Naive thymus-derived CD4-positive, alpha-beta T cell (primary cell): ENCODE measurements around the gene MIS18A. TPM values are rescaled to one million over a fixed set of nuclear protein-coding genes. Genes with fewer than 3 reads are reported as not detected.
"Not testable (repeated sequence)": the region's sequence is repeated elsewhere in the genome, so short reads cannot be mapped to it uniquely, and the experiment has no call there.

Experiments used
- ATAC-seq: fragments of 150-1000 bp; cut with Tn5 transposase; 2 replicates; pipeline ENCODE4 v1.10.0; 2021; ENCODE audit warnings: mild to moderate bottlenecking, moderate library complexity
- CTCF ChIA-PET: fragments of 350-600 bp; sonication (Branson Sonifier 250); formaldehyde crosslinking; loops from one replicate; lab custom pipeline; 2021; ENCODE audit warnings: antibody characterized with exemption; lab: Charles Lee
- POLR2A ChIA-PET: fragments of 350-600 bp; sonication (Branson Sonifier 250); formaldehyde crosslinking; loops from one replicate; lab custom pipeline; 2021; ENCODE audit warnings: antibody characterized with exemption, inconsistent platforms; lab: Charles Lee
- DNase-seq, 9 donors: peaks; one replicate each; pipeline versions ENCODE4 v3.0.0 to v3.0.0-alpha.2; 2020 to 2022; ENCODE audit warnings: mixed read lengths in 1 of 9
- H3K27ac ChIP-seq: one replicate; pipeline ENCODE4 v1.7.0; 2013; ENCODE audit warnings: mild to moderate bottlenecking, low read depth, low read length, moderate library complexity
- H3K27me3 ChIP-seq, 2 donors: one replicate each; pipeline ENCODE4 v1.7.0; 2013; ENCODE audit warnings: low read length in 2 of 2, mild to moderate bottlenecking in 2 of 2, moderate library complexity in 2 of 2; ENCODE audit not compliant: control insufficient read depth in 2 of 2, insufficient read depth in 2 of 2
- H3K36me3 ChIP-seq, 3 experiments: 1 replicate in 2 of 3; 2 replicates in 1 of 3; pipeline ENCODE4 v1.7.0; 2013; ENCODE audit warnings: low read length in 3 of 3, mild to moderate bottlenecking in 3 of 3, moderate library complexity in 1 of 3; ENCODE audit not compliant: insufficient read depth in 3 of 3, control insufficient read depth in 2 of 3
- H3K4me1 ChIP-seq, 2 donors: one replicate each; pipeline ENCODE4 v1.7.0; 2013; ENCODE audit warnings: low read length in 2 of 2, mild to moderate bottlenecking in 2 of 2, moderate library complexity in 1 of 2; ENCODE audit not compliant: control insufficient read depth in 2 of 2, insufficient read depth in 2 of 2
- H3K4me3 ChIP-seq: 2 replicates; pipeline ENCODE4 v1.7.0; 2013; ENCODE audit warnings: mild to moderate bottlenecking, low read length
- H3K9me3 ChIP-seq, 3 experiments: 1 replicate in 2 of 3; 2 replicates in 1 of 3; pipeline ENCODE4 v1.7.0; 2013; ENCODE audit warnings: low read length in 3 of 3; ENCODE audit not compliant: control insufficient read depth in 2 of 3
- H3K27ac Mint-ChIP-seq, 9 donors: one replicate each; pipeline ENCODE4 v1.8.0; 2020 to 2022; ENCODE audit warnings: mixed read lengths in 9 of 9, mild to moderate bottlenecking in 8 of 9, moderate library complexity in 5 of 9, inconsistent platforms in 2 of 9
- H3K27me3 Mint-ChIP-seq, 5 donors: one replicate each; pipeline ENCODE4 v1.8.0; 2021 to 2022; ENCODE audit warnings: mixed read lengths in 5 of 5, mild to moderate bottlenecking in 1 of 5
- H3K36me3 Mint-ChIP-seq, 5 donors: one replicate each; pipeline ENCODE4 v1.8.0; 2020 to 2022; ENCODE audit warnings: mixed read lengths in 5 of 5, mild to moderate bottlenecking in 3 of 5, inconsistent platforms in 1 of 5
- H3K4me1 Mint-ChIP-seq, 7 donors: one replicate each; pipeline ENCODE4 v1.8.0; 2020 to 2022; ENCODE audit warnings: mixed read lengths in 7 of 7, mild to moderate bottlenecking in 3 of 7, inconsistent platforms in 1 of 7
- H3K4me3 Mint-ChIP-seq, 10 donors: one replicate each; pipeline ENCODE4 v1.8.0; 2020 to 2022; ENCODE audit warnings: mild to moderate bottlenecking in 10 of 10, mixed read lengths in 10 of 10, moderate library complexity in 6 of 10, inconsistent platforms in 2 of 10
- H3K9me3 Mint-ChIP-seq, 11 donors: one replicate each; pipeline ENCODE4 v1.8.0; 2020 to 2022; ENCODE audit warnings: mixed read lengths in 11 of 11, mild to moderate bottlenecking in 4 of 11, inconsistent platforms in 1 of 11, moderate library complexity in 1 of 11
- intact Hi-C, 2 donors: fragments of 100-400 bp; cut with micrococcal nuclease; formaldehyde crosslinking; loops; one replicate each; pipeline ENCODE4 v1.15.1; 2023
- polyA plus RNA-seq, 2 donors: library from polyadenylated mRNA; unstranded; fragments of 300-500 nt; fragmentation: Illumina TruSeq; gene quantifications; one replicate each; pipeline ENCODE4 v1.2.3, GENCODE V29; 2021
- total RNA-seq, 6 experiments: library from RNA in 5 of 6; stranded (reverse) in 5 of 6; gene quantifications; 1 replicate in 5 of 6; 2 replicates in 1 of 6; pipeline ENCODE4 v1.2.3 and lab custom pipeline; 2021 to 2026

MIS18A gene
- total and polyA plus RNA-seq, 7 experiments from 2014 or later, result 3.3 to 16.4 (median 9.4) TPM

- H3K4me1 Mint-ChIP-seq, result peaks cover 0 to 2% (median 0%) of the 10 kb centered on the region in 7 donors
- peaks cover 0 to 3% (median 0%) of the 10 kb centered on the region in 5 donors for H3K27me3 Mint-ChIP-seq
- no peak overlapping the region for H3K27ac ChIP-seq
- H3K4me3 Mint-ChIP-seq, result no peak overlapping the region
- H3K36me3 Mint-ChIP-seq, result peaks cover 0 to 14% (median 7%) of the 10 kb centered on the region in 5 donors
- no peak overlapping the region for H3K27ac Mint-ChIP-seq
- H3K9me3 Mint-ChIP-seq, result no peaks in the 10 kb centered on the region
- no peaks in the 10 kb centered on the region for H3K9me3 ChIP-seq
- no peak for ATAC-seq
- ChIA-PET POLR2A (no interaction called here), CTCF (no interaction called here)
- H3K4me3 ChIP-seq, result no peak overlapping the region
- no peaks in the 10 kb centered on the region for H3K4me1 ChIP-seq
- DNase-seq, result no peak
- H3K27me3 ChIP-seq, result no peaks in the 10 kb centered on the region
- intact Hi-C loops, result no loop called here
- H3K36me3 ChIP-seq, result peaks cover 0 to 4% (median 0%) of the 10 kb centered on the region in 3 experiments
Measured at GRCh38 chr21:32261929-32262328, 16.9 kb downstream of the MIS18A start.

- ChIA-PET CTCF (no interaction called here), POLR2A (no interaction called here)
- Mint-ChIP-seq H3K9me3 (no peaks in the 10 kb centered on the region), H3K27me3 (peaks cover 0 to 7% (median 3%) of the 10 kb centered on the region in 5 donors), H3K4me3 (no peak overlapping the region), H3K36me3 (peaks cover 0 to 6% (median 0%) of the 10 kb centered on the region in 5 donors), H3K4me1 (peaks cover 0 to 2% (median 0%) of the 10 kb centered on the region in 7 donors), H3K27ac (peak overlapping the region in 1 of 9 donors; percentile 25)
- no peaks in the 10 kb centered on the region for H3K9me3 ChIP-seq
- ATAC-seq, result no peak
- no peaks in the 10 kb centered on the region for H3K4me1 ChIP-seq
- no peaks in the 10 kb centered on the region for H3K36me3 ChIP-seq
- H3K27me3 ChIP-seq, result no peaks in the 10 kb centered on the region
- no peak overlapping the region for H3K27ac ChIP-seq
- intact Hi-C loops, result no loop called here
- H3K4me3 ChIP-seq, result no peak overlapping the region
- DNase-seq, result no peak
Measured at GRCh38 chr21:32260130-32260529, 18.7 kb downstream of the MIS18A start.

- H3K4me1 Mint-ChIP-seq, H3K4me3 Mint-ChIP-seq, H3K27me3 ChIP-seq, POLR2A ChIA-PET, H3K27ac Mint-ChIP-seq, H3K36me3 Mint-ChIP-seq, H3K4me3 ChIP-seq, H3K9me3 Mint-ChIP-seq, H3K9me3 ChIP-seq, H3K27ac ChIP-seq, ATAC-seq, DNase-seq, H3K4me1 ChIP-seq, H3K36me3 ChIP-seq: not testable (repeated sequence)
- intact Hi-C loops, result loop anchor here in 1 of 2 donors (1.0 to 2.0 kb wide), 2 partner anchors 392 to 472 kb away; no protein-coding TSS in a partner anchor
- peaks cover 0 to 12% (median 3%) of the 10 kb centered on the region in 5 donors for H3K27me3 Mint-ChIP-seq
- CTCF ChIA-PET, result interaction anchor here (0.6 kb wide), 1 partner anchor 513 kb away, joined by 5 read pairs; the partner anchor contains the start of gene PAXBP1
Measured at GRCh38 chr21:32258786-32259048, 20.1 kb downstream of the MIS18A start.

- no peaks in the 10 kb centered on the region for H3K27me3 ChIP-seq
- DNase-seq (peak in 3 of 9 donors; percentile 5 to 33 (median 8)), ATAC-seq (peak; percentile 40)
- POLR2A ChIA-PET, result no interaction called here
- no peak overlapping the region for H3K4me3 Mint-ChIP-seq
- intact Hi-C loops, result loop anchor here in 1 of 2 donors (1.0 to 2.0 kb wide), 2 partner anchors 392 to 471 kb away; no protein-coding TSS in a partner anchor
- no peaks in the 10 kb centered on the region for H3K9me3 Mint-ChIP-seq
- no peak overlapping the region for H3K27ac Mint-ChIP-seq
- H3K4me3 ChIP-seq, result no peak overlapping the region
- peaks cover 0 to 6% (median 0%) of the 10 kb centered on the region in 5 donors for H3K36me3 Mint-ChIP-seq
- H3K4me1 Mint-ChIP-seq, result peaks cover 0 to 2% (median 0%) of the 10 kb centered on the region in 7 donors
- peaks cover 0 to 12% (median 3%) of the 10 kb centered on the region in 5 donors for H3K27me3 Mint-ChIP-seq
- no peak overlapping the region for H3K27ac ChIP-seq
- H3K4me1 ChIP-seq, result no peaks in the 10 kb centered on the region
- CTCF ChIA-PET, result interaction anchor here (0.6 kb wide), 1 partner anchor 513 kb away, joined by 5 read pairs; the partner anchor contains the start of gene PAXBP1
- H3K9me3 ChIP-seq, result no peaks in the 10 kb centered on the region
- no peaks in the 10 kb centered on the region for H3K36me3 ChIP-seq
Measured at GRCh38 chr21:32257962-32258785, 20.7 kb downstream of the MIS18A start.

- intact Hi-C loops, result no loop called here
- no peaks in the 10 kb centered on the region for H3K36me3 ChIP-seq
- peaks cover 0 to 6% (median 0%) of the 10 kb centered on the region in 5 donors for H3K36me3 Mint-ChIP-seq
- H3K27me3 Mint-ChIP-seq, result peaks cover 0 to 12% (median 8%) of the 10 kb centered on the region in 5 donors
- H3K4me1 ChIP-seq, result no peaks in the 10 kb centered on the region
- DNase-seq, result no peak
- H3K9me3 Mint-ChIP-seq, result peaks cover 0 to under 1% (median 0%) of the 10 kb centered on the region in 11 donors
- no peak for ATAC-seq
- CTCF ChIA-PET, result no interaction called here
- H3K4me1 Mint-ChIP-seq, result peaks cover 0 to 2% (median 0%) of the 10 kb centered on the region in 7 donors
- no peak overlapping the region for H3K27ac ChIP-seq
- POLR2A ChIA-PET, result no interaction called here
- no peak overlapping the region for H3K27ac Mint-ChIP-seq
- no peaks in the 10 kb centered on the region for H3K9me3 ChIP-seq
- no peaks in the 10 kb centered on the region for H3K27me3 ChIP-seq
- no peak overlapping the region for H3K4me3 Mint-ChIP-seq
- no peak overlapping the region for H3K4me3 ChIP-seq
Measured at GRCh38 chr21:32256873-32257620, 21.8 kb downstream of the MIS18A start.

GRCh38 chr21:32256251-32256650 is 22.6 kb downstream of the MIS18A start:
- Mint-ChIP-seq H3K4me3 (no peak overlapping the region), H3K4me1 (peaks cover 0 to 2% (median 0%) of the 10 kb centered on the region in 7 donors), H3K27ac (no peak overlapping the region), H3K36me3 (peaks cover 0 to 5% (median 3%) of the 10 kb centered on the region in 5 donors), H3K9me3 (peaks cover under 1 to 8% (median 3%) of the 10 kb centered on the region in 11 donors), H3K27me3 (peaks cover 0 to 19% (median 13%) of the 10 kb centered on the region in 5 donors)
- Histone ChIP-seq H3K27ac (no peak overlapping the region), H3K9me3 (peaks cover 0 to 3% (median 0%) of the 10 kb centered on the region in 3 experiments), H3K4me1 (no peaks in the 10 kb centered on the region), H3K27me3 (no peaks in the 10 kb centered on the region), H3K36me3 (no peaks in the 10 kb centered on the region), H3K4me3 (no peak overlapping the region)
- intact Hi-C loops, result no loop called here
- no peak for DNase-seq
- no peak for ATAC-seq
- CTCF ChIA-PET, result no interaction called here
- POLR2A ChIA-PET, result no interaction called here
